ENCODE data around the gene SPATA20.

The SPATA20 gene

DNA sequence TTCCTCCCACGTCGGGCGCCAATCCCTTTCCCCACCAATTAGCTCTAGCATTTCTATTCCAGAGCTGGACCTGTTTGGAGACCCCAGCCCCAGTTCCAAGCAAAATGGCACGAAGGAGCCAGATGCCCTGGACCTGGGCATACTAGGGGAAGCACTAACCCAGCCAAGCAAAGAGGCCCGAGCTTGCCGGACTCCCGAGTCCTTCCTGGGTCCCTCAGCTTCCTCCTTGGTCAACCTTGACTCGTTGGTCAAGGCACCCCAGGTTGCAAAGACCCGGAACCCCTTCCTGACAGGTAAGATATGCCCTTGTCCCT lies 5.6 kb upstream of the SPATA20 start:
- H2AFZ ChIP-seq, result peak overlapping the region; percentile 72
- peaks cover 25% of the 10 kb centered on the region for H3K79me2 ChIP-seq
- no peak overlapping the region for H3K9ac ChIP-seq
- TF ChIP-seq, protein P1, sequence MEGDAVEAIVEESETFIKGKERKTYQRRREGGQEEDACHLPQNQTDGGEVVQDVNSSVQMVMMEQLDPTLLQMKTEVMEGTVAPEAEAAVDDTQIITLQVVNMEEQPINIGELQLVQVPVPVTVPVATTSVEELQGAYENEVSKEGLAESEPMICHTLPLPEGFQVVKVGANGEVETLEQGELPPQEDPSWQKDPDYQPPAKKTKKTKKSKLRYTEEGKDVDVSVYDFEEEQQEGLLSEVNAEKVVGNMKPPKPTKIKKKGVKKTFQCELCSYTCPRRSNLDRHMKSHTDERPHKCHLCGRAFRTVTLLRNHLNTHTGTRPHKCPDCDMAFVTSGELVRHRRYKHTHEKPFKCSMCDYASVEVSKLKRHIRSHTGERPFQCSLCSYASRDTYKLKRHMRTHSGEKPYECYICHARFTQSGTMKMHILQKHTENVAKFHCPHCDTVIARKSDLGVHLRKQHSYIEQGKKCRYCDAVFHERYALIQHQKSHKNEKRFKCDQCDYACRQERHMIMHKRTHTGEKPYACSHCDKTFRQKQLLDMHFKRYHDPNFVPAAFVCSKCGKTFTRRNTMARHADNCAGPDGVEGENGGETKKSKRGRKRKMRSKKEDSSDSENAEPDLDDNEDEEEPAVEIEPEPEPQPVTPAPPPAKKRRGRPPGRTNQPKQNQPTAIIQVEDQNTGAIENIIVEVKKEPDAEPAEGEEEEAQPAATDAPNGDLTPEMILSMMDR (IDR thresholded peaks at IDR 0.05), result no peak
- H3K4me1 ChIP-seq, result peaks cover 32% of the 10 kb centered on the region
- peak overlapping the region; percentile 36 for H3K27ac ChIP-seq
- no peak overlapping the region for H3K4me3 ChIP-seq (ENCODE audit: low read depth, low read length)
- peak overlapping the region; percentile 1 for H3K4me2 ChIP-seq (ENCODE audit: low read length)
- H3K9me3 ChIP-seq (ENCODE audit: control insufficient read depth, low read length), result no peaks in the 10 kb centered on the region
- H3K36me3 ChIP-seq (ENCODE audit: control insufficient read depth, insufficient read depth, low read length), result no peaks in the 10 kb centered on the region
- H3K27me3 ChIP-seq (ENCODE audit: control insufficient read depth, insufficient read depth, low read length), result no peaks in the 10 kb centered on the region

DNA sequence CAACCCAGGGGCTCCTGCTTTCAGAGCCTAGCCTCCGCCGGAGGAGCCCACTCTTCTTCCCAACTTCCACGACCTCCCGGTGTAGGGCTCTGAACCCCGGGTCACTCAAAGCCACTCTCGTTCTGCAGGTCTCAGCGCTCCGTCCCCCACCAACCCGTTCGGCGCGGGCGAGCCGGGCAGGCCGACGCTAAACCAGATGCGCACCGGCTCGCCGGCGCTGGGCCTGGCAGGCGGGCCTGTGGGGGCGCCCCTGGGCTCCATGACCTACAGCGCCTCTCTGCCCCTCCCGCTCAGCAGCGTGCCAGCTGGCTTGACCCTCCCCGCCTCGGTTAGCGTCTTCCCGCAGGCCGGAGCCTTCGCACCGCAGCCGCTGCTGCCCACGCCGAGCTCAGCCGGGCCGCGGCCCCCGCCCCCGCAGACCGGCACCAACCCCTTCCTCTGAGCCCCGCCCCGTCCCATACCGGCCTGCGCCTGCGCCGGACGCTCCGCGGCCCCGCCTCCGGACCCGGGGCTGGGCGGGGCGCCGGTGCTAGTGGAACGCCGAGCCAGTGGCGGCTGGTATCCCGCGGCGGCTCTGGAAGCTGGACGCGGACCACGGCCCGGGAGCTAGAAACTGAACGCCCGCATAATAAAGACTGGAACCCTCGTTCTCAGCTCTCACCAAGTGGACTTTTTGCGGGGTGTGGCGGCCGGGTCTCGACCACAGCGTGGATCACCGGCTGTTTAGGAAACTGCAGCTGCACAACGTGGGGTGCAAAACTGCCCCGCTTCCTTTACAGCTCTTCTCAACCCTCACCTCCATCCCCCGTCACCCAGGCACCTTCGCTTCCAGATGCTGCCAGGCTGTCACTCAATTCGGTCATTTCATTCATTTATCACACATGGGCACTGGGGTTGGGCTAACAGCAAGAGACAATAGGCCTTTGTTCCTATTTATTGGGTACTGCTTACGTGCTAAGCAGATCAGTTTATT lies 5.0 kb upstream of the SPATA20 start:
- peaks cover 36% of the 10 kb centered on the region for H3K4me1 ChIP-seq

DNA sequence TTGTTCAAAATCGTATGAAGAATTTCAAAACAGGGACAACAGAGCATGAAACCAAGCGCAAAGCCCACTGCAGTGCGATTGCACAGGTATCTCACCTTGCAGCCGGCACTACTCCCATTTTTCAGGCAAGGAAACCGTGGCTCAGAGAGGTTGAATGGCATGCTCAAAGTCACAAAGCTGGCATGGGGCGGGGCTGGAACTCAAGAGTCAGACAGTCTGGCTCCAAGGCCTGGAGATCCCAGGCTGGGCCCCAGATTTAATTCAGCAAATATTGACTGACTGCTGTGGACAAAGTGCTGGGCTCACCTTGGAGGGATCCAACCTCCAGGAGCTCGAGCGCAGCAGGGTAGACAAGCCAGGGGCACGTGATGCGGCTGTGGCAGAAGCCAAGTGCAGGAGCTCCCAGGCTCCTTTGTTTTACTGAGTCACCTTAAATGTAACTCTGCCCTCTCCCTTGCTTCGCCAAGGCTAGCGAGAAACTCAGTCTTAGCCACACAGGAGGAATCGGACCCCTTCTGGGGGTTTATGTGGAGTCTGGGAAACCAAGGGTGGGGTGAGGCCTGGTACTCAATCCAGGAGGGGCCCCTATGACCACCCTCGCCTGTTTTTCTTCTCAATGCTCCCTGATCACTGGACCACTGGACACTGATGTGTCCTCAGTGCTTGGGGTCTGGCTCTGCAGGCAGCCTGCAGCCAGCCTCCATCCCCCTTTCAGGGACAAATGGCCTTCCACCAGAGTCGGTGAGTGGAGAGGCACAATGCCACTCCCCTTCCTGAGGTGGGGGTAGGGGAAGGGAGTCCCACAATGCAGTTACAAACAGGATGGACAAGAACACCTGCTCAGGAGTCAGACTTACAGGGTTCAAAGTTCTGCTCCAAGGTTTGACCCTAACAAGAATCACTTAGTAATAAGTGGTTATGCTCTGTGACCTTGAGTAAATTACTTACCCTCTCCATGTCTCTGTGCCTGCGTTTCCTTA lies 3.9 kb upstream of the SPATA20 start:
- H3K4me3 ChIP-seq (ENCODE audit: low read depth, low read length), result no peak overlapping the region
- H3K79me2 ChIP-seq, result peaks cover 8% of the 10 kb centered on the region
- H2AFZ ChIP-seq, result no peak overlapping the region
- H3K36me3 ChIP-seq (ENCODE audit: control insufficient read depth, insufficient read depth, low read length), result no peaks in the 10 kb centered on the region
- H3K4me2 ChIP-seq (ENCODE audit: low read length), result no peak overlapping the region
- no peak overlapping the region for H3K27ac ChIP-seq
- H3K9me3 ChIP-seq (ENCODE audit: control insufficient read depth, low read length), result no peaks in the 10 kb centered on the region
- no peaks in the 10 kb centered on the region for H3K27me3 ChIP-seq (ENCODE audit: control insufficient read depth, insufficient read depth, low read length)
- H3K9ac ChIP-seq, result no peak overlapping the region
- TF ChIP-seq, protein P1 (IDR thresholded peaks at IDR 0.05), result no peak
- peaks cover 37% of the 10 kb centered on the region for H3K4me1 ChIP-seq

More for the DNA sequence above, 5.0 kb upstream of the SPATA20 start:
- Histone ChIP-seq H3K27me3 (ENCODE audit: control insufficient read depth, insufficient read depth, low read length) (no peaks in the 10 kb centered on the region), H3K9ac (no peak overlapping the region), H3K4me3 (ENCODE audit: low read depth, low read length) (peak overlapping the region; percentile 18), H3K4me2 (ENCODE audit: low read length) (peak overlapping the region; percentile 30), H2AFZ (peak overlapping the region; percentile 72), H3K36me3 (ENCODE audit: control insufficient read depth, insufficient read depth, low read length) (no peaks in the 10 kb centered on the region), H3K79me2 (peaks cover 18% of the 10 kb centered on the region), H3K27ac (peak overlapping the region; percentile 36), H3K9me3 (ENCODE audit: control insufficient read depth, low read length) (no peaks in the 10 kb centered on the region)
- TF ChIP-seq, protein P1 (IDR thresholded peaks at IDR 0.05), result no peak

DNA sequence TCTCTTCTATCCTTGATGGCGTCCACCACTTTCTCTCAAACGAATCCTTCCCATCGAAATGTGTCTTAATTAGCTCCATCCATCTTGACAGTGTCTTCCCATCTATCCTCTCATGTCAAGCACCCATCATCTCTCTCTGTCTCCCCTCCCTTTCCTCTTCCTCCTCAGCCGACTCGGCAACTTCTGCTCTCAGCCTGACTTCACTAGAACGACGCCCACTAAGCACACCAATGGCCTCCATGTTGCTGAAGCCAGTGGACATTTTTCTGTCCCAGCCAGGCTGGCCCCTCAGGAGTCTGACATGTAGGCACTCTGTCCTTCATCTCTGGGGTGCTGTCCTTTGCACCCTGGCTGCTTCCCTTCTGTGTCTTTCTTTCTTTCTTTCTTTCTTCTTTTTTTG lies 2.5 kb upstream of the SPATA20 start:
- Histone ChIP-seq H2AFZ (no peak overlapping the region), H3K9me3 (ENCODE audit: control insufficient read depth, low read length) (no peaks in the 10 kb centered on the region), H3K79me2 (peaks cover 2% of the 10 kb centered on the region), H3K27me3 (ENCODE audit: control insufficient read depth, insufficient read depth, low read length) (no peaks in the 10 kb centered on the region), H3K4me3 (ENCODE audit: low read depth, low read length) (no peak overlapping the region), H3K4me1 (peaks cover 33% of the 10 kb centered on the region), H3K27ac (no peak overlapping the region), H3K36me3 (ENCODE audit: control insufficient read depth, insufficient read depth, low read length) (no peaks in the 10 kb centered on the region), H3K4me2 (ENCODE audit: low read length) (no peak overlapping the region), H3K9ac (no peak overlapping the region)
- TF ChIP-seq, protein P1 (IDR thresholded peaks at IDR 0.05), result no peak

All from parathyroid adenoma (tissue), 2 donors.